Activated effector memory CD4-positive, alpha-beta T cell treated with Interleukin-2 at 50 U/mL for 16 hours (primary cell): Measurements from ENCODE around the gene DNAJC17.

ENCODE experiments used
- DNase-seq: peaks from one replicate; pipeline ENCODE4 v3.0.0-alpha.2; 2020

The DNAJC17 gene

GRCh38 chr15:40829115-40829514 is 21.8 kb upstream of the DNAJC17 start:
- DNase-seq: no peak

DNA sequence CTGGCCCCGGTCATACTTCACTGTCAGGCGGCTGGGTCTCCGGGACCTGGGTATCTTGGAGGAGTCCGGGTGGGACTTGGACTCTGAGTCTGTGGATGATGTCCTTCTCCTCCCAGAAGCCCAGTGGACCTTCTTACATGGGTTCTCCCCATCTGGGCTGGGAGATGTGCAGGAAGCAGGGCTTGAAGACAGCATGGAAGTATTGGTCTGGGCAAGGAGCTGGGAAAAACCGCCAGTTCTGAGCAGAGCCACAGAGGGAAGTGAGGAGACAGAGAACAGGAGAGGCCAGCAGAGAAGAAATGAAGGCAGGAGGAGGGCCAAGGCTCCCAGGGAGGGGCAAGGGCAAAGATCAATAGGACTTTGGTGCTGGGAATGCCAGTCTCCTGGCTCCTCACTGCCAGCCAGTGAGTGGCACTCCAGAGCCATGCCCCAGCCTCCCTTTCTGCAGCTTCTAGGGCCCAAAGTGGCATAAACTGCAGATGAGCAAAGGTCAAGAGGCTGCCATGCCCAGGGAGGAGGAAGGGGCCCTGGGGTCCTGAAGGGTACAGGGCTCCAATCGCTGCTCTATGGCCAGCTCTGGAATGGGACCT is 21.3 kb upstream of the DNAJC17 start, which contains the start of gene PPP1R14D:
TSS of gene PPP1R14D (minus strand) at position 262 of the 590 bp plus-strand sequence. CDS start at position 195, 67 bp downstream.
- DNase-seq: no peak

- DNase-seq: no peak
Observed at GRCh38 chr15:40826423-40827075, 19.3 kb upstream of the DNAJC17 start.

GRCh38 chr15:40825661-40826422 is 18.6 kb upstream of the DNAJC17 start:
- DNase-seq: no peak

GRCh38 chr15:40823572-40824343 is 16.5 kb upstream of the DNAJC17 start:
- no peak for DNase-seq

- no peak for DNase-seq
Observed at GRCh38 chr15:40821195-40821594, 13.9 kb upstream of the DNAJC17 start.

DNA sequence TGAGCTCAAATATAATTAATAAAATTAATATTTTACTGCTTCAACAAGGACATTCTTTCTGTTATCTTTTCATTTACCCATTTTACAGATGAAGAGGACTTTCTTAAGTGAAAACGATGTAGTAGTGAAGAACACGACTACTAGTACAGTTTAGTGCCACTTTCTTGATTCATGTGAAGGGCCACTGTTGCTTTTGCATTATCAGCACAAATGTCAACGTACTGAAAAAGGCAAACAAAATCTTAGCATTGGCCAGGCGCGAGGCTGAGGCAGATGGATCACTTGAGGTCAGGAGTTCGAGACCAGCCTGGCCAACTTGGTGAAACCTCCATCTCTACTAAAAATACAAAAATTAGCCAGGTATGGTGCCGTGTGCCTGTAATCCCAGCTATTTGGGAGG is 11.8 kb upstream of the DNAJC17 start:
- DNase-seq: no peak

DNA sequence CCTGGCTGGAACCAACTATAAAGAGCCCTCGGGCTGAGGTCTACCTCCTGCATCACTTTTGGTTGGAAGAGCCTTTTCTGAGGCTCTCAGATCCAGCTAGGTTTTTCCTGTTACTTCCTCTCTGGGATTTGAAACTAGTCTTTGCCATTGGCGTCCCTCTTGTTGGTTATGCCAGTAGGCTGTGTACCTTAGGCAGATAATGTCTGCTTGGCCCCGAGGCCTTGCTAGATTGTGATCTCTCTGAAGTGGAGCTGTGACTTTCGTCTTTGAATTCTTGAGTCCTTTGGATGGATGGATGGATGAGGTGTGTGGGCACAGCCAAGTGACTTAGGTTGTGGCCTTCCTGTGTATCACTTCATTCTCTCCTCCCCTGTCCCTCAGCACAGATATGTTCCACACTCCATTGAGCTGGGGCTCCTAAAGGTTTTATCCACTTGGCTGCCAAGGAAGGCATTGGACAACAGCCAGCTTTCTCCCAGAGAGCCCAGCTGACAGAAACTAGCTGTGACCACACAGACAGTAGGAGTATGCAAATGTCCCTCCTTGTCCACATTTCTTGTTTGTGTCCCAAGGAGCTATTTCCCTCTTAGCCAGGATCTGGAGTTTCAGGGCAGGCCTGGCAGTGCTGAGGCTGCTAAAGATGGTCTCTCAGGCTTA is 7.9 kb upstream of the DNAJC17 start:
- DNase-seq: no peak

DNA sequence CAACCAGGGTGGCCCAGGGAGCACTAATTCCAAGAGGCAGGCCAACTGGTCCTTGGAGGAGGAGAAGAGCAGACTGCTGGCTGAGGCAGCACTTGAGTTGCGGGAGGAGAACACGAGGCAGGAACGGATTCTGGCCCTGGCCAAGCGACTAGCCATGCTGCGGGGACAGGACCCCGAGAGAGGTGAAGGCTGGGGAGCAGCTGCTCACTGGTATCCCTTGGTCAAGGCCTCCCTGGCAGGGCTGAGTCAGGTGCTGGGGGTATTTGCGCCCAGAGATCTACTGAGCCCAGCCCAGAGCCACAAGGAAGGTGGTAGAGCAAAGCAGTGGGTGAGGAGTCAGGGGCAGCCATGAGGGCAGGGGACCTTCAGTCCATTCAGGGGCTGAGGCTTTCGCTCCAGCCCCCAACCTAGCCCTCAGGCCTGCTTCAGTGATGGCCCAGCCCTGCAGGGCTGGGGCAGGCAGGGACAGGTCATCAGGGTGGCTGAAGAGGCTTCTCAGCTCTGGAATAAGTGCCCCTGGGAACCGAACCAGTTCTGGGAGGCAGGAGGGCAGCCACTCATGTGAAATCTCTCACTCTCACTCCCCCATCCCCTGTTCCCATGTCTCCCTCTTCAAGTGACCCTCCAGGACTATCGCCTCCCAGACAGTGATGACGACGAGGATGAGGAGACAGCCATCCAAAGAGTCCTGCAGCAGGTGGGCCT is 5.6 kb upstream of the DNAJC17 start:
- DNase-seq: no peak

DNA sequence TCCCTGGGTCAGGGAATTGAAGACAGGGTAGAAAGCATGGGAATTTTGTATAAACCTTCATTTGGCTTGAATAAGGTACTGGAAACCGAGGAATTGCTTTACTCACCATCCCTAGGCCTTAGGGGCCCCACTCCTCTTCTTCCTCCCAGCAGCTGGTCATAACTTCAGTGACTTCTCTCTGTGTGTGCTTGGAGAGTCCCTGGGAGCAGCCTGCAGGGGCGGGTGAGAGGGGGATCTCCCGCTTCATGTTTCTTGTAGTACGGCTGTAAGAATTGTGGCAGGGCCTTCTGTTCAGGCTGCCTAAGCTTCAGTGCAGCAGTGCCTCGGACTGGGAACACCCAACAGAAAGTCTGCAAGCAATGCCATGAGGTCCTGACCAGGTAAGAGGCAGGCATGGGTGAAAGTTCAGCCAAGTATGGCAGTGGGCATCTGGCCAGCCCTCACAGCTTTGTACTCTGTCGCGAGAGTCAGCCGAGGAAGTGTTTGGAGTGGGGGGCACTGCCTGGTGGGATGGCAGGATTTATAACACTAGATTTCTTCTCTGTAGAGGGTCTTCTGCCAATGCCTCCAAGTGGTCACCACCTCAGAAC is 1.7 kb upstream of the DNAJC17 start:
- no peak for DNase-seq

GRCh38 chr15:40807888-40808461 is 702 bp upstream of the DNAJC17 start:
- DNase-seq: no peak

DNA sequence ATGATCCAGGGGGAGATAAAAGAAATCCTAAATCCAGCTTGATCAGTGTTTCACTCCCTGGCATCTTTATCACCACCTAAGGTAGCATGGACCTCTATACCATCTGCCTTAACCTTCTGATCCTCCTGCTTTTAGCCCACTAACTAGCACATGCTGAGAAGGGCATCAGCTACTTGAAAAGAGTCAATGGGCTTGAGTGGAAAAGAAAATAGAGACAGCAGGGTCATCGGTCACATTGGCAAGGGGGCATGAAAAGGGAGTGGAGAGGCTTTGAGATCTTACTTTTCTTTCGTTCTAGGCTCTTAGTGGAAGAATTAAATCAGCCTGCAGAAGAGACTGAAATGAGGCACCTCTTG is 623 bp downstream of the DNAJC17 start:
- DNase-seq: no peak

DNA sequence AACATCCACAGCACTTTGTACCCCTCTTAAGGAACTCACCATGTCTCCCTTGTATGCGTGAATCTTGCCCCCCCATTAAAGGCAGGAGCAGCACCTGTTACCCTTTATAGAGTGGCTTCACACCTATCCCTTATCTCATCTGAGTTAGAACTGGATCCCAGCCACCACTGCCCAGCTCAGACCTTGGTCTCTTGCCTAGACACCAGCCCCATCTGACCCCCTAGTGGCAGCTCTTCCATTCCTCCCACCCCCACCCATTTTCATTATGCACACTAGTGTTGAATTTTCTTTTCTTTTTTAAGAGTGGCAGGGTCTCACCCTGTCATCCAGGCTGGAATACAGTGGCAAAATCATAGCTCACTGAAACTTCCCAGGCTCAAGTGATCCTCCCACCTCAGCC is 3.6 kb downstream of the DNAJC17 start:
- DNase-seq: no peak

DNA sequence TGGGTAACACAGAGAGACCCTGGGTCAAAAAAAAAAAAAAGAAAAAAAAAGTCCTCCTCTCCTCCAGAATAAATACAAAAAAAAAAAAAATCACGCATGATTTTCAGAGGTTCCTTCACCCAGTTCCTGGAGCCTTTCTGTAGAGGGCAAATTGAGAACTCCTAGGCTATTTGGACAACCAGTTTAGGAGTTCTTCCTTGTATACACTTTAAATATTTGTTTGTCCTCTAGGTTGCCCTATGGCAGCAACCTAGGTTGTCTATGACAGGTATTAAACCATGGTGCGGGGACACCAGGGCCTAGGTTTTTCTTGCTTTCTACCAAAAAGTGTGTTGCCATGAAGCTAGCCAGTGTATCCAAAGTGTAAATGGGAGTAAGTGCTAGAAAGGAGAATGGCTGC is 4.2 kb downstream of the DNAJC17 start:
- DNase-seq: no peak

DNA sequence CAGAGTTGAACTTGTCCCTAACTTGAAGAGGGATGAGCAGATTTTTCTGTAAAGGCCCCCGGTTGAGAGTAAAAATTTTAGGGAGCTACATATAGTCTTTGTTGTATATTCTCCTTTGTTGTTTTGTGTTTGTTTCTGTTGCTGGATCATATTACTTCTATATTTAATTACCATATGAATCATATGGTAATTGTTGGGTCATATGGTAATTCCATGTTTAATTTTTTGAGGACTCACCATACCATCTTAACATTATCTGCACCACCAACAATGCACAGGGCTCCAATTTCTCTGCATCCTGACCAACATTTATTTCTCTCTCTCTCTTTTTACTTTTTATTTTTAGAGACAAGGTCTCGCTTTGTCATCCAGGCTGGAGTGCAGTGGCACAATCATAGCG is 7.8 kb downstream of the DNAJC17 start:
- DNase-seq: no peak

DNA sequence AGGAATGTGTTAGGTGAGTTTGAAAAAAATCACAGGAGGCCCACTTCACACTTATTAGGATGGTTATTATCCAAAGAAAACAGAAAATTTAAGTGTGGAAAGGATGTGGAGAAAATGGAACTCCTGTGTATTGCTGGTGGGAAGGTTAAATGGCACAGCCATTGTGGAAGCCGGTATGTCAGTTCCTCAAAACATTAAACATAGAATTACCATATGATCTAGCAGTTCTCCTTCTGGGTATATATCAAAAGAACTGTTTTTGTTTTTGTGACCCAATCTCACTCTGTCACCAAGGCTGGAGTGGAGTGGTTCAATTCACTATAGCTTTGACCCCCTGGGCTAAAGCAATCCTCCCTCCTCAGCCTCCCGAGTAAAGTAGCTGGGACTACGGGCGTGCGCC is 10.8 kb downstream of the DNAJC17 start:
- DNase-seq: no peak

DNA sequence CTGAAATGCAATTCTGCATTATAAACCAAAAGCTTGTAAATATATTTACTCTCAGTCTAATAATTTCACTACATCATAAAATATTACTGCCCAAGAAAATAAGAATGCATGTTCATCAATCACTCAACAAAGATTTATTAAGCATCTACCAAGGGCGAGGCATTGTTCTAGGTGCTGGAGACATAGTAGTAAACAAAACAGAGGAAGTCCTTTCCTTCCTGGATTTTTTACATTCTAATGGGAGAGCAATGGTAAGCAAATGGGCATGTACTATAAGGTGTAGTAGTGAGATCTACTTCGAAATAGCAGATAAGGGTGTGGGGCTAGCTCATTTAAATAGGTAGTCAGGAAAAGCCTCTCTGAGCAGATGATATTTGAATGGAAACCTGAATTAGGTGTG is 11.2 kb downstream of the DNAJC17 start:
- DNase-seq: no peak

GRCh38 chr15:40793216-40793989 is 13.9 kb downstream of the DNAJC17 start:
- DNase-seq: no peak

- DNase-seq: no peak
Observed at GRCh38 chr15:40792394-40792793, 14.9 kb downstream of the DNAJC17 start.

DNA sequence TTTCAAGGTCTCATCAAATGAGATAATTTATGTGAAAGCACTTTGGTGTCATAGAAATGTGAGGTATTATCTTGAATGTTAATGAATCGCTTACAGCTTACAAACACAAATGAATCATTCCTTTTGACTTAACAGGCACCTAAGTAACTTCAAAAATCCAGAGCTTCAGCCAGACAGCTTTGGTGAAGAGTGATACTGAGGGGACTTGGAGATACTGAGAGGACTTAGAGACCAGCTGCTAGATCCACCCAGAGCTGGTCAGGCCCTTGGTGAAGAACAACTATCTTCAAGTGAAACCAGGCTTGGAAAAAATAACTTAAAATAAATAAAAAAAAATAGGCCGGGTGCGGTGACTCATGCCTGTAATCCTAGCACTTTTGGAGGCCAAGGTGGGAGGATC is 16.6 kb downstream of the DNAJC17 start:
- no peak for DNase-seq

GRCh38 chr15:40789999-40790398 is 17.3 kb downstream of the DNAJC17 start:
- no peak for DNase-seq
